Glutamatergic neuron (in vitro differentiated cells): ENCODE results near the gene TAOK2. TPM values are rescaled to one million over a fixed set of nuclear protein-coding genes. Genes with fewer than 3 reads are reported as not detected.

ENCODE experiments used
- DNase-seq: peaks from one replicate; pipeline ENCODE4 v3.0.0; 2022
- H3K27ac Mint-ChIP-seq: one replicate; pipeline ENCODE4 v1.8.0; 2020; ENCODE audit warnings: mild to moderate bottlenecking, mixed read lengths, inconsistent platforms; ENCODE audit not compliant: unreplicated experiment
- H3K27me3 Mint-ChIP-seq: one replicate; pipeline ENCODE4 v1.8.0; 2020; ENCODE audit warnings: mild to moderate bottlenecking, moderate library complexity, mixed read lengths, inconsistent platforms; ENCODE audit not compliant: unreplicated experiment
- H3K36me3 Mint-ChIP-seq: one replicate; pipeline ENCODE4 v1.8.0; 2020; ENCODE audit warnings: mild to moderate bottlenecking, mixed read lengths, inconsistent platforms; ENCODE audit not compliant: unreplicated experiment
- H3K4me1 Mint-ChIP-seq: one replicate; pipeline ENCODE4 v1.8.0; 2020; ENCODE audit warnings: mild to moderate bottlenecking, low read depth, mixed read lengths, inconsistent platforms; ENCODE audit not compliant: unreplicated experiment
- H3K4me3 Mint-ChIP-seq: one replicate; pipeline ENCODE4 v1.8.0; 2020; ENCODE audit warnings: mild to moderate bottlenecking, mixed read lengths, inconsistent platforms; ENCODE audit not compliant: unreplicated experiment
- H3K9me3 Mint-ChIP-seq: one replicate; pipeline ENCODE4 v1.8.0; 2020; ENCODE audit warnings: mild to moderate bottlenecking, moderate library complexity, mixed read lengths, inconsistent platforms; ENCODE audit not compliant: unreplicated experiment
- CTCF ChIP-seq: fragments of 200-600 bp; sonication (generic); IDR thresholded peaks from one replicate; pipeline ENCODE4 v1.5.0; 2021; ENCODE audit not compliant: partially characterized antibody, unreplicated experiment
- total RNA-seq: library from RNA; stranded (reverse); fragmentation: NEBNext Ultra II Directional; extraction: Animal tissue kit (Norgen Biotek cat#: 25700); gene quantifications from one replicate; pipeline ENCODE4 v1.2.1, GENCODE V29; 2021; ENCODE audit not compliant: unreplicated experiment

TAOK2 gene
- total RNA-seq, 1 donor from 2014 or later = 58.5 TPM

GRCh38 chr16:29975134-29975538, 1.5 kb downstream of the TAOK2 start:
- Mint-ChIP-seq H3K4me1 (peaks cover 25% of the 10 kb centered on the region), H3K4me3 (peak overlapping the region; percentile 94), H3K27me3 (peaks cover 7% of the 10 kb centered on the region), H3K27ac (peak overlapping the region; percentile 83), H3K9me3 (peaks cover 18% of the 10 kb centered on the region), H3K36me3 (no peaks in the 10 kb centered on the region)
- TF ChIP-seq CTCF = no peak
- DNase-seq = no peak

GRCh38 chr16:29975811-29976511, 2.3 kb downstream of the TAOK2 start:
- DNase-seq = no peak
- Mint-ChIP-seq H3K4me3 (peak overlapping the region; percentile 94), H3K4me1 (peaks cover 25% of the 10 kb centered on the region), H3K36me3 (peaks cover 4% of the 10 kb centered on the region), H3K27me3 (peaks cover 7% of the 10 kb centered on the region), H3K9me3 (peaks cover 18% of the 10 kb centered on the region), H3K27ac (peak overlapping the region; percentile 83)
- TF ChIP-seq CTCF = no peak

- H3K9me3 Mint-ChIP-seq = peaks cover 18% of the 10 kb centered on the region
- H3K4me3 Mint-ChIP-seq = peak overlapping the region; percentile 57
- H3K27me3 Mint-ChIP-seq = peaks cover 7% of the 10 kb centered on the region
- H3K4me1 Mint-ChIP-seq = peaks cover 25% of the 10 kb centered on the region
- no peak overlapping the region for H3K27ac Mint-ChIP-seq
- TF ChIP-seq CTCF = no peak
- no peak for DNase-seq
- peaks cover 4% of the 10 kb centered on the region for H3K36me3 Mint-ChIP-seq
These were observed 3.6 kb downstream of the TAOK2 start for GRCh38 chr16:29977063-29977825.

- Mint-ChIP-seq H3K27ac (no peak overlapping the region), H3K4me3 (no peak overlapping the region), H3K4me1 (peaks cover 25% of the 10 kb centered on the region), H3K9me3 (peaks cover 15% of the 10 kb centered on the region), H3K36me3 (peaks cover 4% of the 10 kb centered on the region), H3K27me3 (peaks cover 8% of the 10 kb centered on the region)
- no peak for DNase-seq
- TF ChIP-seq CTCF = no peak
These were observed 4.4 kb downstream of the TAOK2 start for GRCh38 chr16:29978081-29978480.
